Measurements from ENCODE around the gene OCA2.
"Not testable (repeated sequence)": the region's sequence is repeated elsewhere in the genome, so short reads cannot be mapped to it uniquely, and the experiment has no call there.

The OCA2 gene

DNA sequence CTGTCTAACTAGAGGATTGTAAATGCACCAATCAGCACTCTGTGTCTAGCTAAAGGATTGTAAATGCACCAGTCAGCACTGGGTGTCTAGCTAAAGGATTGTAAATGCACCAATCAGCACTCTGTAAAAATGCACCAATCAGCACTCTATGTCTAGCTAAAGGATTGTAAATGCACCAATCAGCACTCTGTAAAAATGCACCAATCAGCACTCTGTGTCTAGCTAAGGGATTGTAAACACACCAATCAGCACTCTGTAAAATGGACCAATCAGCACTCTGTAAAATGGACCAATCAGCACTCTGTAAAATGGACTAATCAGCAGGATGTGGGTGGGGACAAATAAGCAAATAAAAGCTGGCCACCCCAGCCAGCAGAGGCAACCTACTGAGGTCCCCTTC is 331.7 kb downstream of the OCA2 start:
- not testable (repeated sequence) for DNase-seq

DNA sequence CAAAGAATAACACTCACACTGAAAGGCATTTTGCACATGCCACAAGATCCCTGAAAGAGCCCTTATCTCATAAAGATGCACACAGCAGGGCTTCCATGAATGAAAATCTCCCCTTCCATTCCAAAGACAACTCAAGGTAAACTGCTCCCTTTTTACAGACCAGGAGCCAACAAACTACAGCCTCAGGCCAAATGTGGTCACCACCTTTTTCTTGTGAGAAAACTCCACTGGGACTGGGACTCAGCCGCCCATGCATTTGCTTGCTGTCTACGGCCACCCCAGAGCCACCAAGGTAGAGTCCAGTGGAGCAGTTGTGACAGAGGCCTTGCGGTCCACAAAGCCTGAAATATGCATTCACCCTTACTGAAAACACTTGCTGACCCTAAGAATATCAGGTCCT is 334.8 kb downstream of the OCA2 start:
- DNase-seq: no peak

DNA sequence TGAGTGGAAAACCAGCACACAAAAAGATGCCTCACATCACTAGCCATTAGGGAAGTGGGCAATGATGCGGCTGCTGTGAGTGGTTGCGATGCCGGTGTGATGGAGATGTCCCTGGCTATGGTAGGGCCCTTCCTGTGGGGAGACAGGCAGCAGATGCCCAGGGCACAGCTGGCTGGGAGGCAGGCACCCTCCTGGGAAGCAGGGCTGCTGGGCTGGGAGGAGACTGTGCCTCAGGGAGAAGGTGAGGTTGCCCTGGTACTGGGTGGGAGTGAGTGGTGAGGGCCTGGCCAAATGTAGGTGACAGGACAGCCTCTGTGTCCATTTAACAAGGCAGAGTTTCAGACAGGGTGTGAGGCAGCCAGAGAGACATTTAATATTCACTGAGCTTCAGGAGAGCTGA is 335.6 kb downstream of the OCA2 start:
- DNase-seq: no peak

DNA sequence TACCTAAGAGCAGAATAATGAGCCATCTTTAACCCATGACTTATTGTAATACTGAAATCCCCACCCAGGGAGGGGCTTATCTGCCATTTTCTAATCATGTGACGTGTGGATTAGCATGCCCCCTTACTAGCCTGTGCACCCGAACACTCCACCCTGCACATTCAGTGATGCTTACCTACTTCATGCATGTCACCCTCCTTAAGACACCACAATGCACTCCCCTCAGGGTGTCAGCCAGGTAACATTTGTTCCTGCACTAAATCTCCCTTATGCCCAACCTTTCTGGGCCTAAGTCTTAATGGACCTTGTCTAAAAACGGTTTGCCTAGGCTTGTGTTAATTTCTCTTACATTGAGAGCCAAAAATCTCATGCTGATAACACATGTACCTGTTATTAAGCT is 336.6 kb downstream of the OCA2 start:
- no peak for DNase-seq

DNA sequence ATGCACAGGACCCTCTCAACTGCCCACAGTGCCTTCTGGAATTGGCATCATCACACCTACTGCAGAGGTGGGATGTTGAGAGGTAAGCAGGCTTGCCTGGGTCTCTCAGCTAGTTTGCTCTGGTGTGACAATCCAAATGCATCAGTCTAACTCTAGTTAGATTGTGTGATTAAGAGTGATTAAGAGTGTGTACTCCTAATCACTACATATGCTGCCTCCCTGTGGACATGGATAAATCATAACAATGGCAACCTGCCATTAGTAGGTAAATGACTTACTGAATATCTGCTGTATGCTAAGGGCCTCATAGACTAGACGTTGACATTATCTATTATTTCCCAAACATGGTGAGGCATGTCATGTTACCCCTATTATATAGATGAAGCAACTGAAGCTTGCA is 342.1 kb downstream of the OCA2 start:
- DNase-seq: no peak

DNA sequence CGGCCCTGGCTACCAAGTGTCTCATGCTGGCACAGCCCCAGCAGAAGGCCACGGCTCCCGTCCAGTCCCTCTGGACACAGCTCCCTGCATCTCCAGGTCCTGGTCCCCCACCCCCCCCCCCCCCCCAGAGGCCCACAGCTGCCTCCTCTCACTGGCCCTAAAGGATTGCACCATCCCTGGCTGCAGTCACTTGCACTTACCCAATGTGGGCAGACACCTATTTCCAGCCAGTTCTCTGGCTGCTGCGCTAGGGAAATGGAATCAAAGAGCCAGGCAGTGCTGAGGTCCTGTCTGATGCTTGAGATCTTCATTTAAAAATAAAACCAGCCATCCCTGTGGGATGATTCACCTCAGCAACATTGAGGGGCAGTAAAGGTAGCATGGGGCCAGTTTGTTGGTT is 346.4 kb downstream of the OCA2 start:
- DNase-seq: no peak

DNA sequence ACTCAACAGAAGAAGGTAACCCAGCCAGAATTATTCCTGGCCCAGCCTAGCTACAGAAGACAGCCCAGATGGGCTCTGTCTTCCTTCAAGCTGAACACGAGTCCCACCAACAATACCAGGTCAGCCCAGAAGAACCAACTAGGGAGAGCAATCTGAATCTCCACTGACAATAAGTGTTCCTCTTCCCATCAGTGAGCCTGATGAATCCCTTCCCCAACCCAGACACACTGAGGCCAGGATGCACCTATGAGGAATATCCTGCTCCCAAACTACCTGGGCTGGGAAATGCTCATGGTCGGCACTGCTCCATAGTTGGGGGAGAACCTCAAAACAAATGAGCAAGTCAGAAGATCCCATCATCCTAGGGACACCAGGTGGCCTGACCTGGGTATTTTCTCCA is 351.1 kb downstream of the OCA2 start:
- DNase-seq: no peak

DNA sequence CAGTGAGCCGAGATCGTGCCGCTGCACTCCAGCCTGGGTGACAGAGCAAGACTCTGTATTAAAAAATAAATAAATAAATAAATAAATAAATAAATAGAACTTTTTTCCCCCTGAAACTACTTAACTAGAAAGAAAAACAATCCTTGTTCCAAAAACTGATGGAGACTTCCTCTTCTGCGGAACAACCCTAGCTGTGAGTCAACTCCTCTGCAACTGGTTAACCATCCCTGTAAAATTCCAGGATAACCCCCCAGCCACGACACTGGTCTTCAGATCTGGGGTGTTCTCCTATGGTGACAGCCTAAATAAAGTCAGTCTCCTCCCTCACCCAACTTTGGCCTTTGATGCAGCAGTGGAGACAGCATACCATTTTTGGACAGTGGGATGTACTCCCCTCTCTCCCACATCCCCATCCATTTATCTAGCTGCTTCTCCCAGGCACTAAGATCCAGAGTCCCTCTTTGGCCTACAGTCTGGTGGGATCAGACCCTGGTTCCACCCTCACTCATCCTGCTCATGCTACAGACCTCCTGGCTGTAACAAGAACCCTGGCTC is 352.6 kb downstream of the OCA2 start:
- DNase-seq: no peak

DNA sequence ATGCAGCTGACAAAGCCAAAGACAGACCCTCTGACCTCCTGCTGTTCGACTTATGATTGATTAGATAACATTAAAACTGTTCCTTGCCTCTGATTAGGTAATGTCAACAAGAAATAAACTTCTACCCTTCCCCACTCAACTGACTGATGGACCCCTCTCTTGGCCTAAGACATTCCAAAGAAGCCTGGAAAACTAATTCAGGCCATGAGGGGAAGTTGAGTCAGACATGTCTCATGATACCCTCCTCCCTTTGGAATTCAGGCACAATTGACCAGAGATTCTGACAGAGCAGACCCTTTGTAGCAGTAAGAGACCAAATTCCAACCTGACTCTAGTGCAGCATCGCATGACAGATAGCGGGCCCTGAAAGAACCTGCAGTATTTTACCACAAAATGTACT is 354.5 kb downstream of the OCA2 start:
- no peak for DNase-seq

DNA sequence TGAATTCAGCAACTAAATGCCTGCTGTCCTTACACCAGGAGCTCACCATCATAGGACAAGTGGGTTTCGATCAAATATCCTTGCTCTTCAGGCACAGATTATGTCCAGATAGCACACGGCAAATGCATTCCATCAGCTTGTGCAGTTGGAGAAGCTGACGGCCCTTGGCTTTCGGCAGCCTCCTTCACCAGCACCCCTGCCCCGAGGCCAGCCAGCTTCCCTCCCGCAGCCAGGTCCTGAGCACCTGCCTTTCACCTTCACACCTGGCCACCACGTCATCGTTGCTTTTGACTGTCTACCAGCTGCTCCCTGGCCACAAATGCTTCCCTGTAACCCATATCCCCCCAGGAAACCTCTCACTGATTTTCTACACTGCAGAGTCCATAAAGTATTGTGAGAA is 355.5 kb downstream of the OCA2 start:
- no peak for DNase-seq

DNA sequence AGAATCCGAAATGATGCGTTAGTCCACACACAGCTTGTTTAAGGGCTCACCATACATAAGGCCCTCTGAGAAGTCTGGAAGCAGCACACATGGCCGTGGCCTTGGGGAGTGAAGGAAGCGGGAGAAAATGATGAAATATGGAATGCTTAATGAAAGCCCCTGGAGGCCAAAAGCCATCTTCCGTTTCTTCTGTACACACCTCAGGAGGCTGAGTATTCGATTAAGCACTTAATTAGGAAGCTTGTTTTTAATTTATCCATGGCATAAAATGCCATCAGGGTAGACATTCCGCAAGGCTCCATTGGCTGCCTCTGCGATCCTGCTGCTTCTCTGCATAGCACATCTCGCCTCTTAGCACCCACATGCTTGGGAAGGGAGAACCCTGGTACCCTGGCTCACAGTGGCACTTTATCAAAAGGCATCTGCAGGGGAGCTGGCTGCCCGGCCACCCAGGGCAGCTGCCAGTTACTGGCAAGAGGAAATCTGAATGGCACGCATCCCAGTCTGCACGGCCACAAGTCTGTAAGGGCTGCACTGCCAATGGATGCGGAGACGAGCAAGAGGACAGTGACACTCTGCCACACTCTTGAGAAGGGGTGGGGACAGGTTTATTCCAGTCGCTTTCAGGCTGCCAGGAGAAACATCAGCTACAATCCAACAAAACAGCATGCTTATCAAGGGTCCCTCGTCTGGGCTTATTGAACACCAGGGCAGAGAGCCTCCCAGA is 356.2 kb downstream of the OCA2 start:
- DNase-seq: no peak

DNA sequence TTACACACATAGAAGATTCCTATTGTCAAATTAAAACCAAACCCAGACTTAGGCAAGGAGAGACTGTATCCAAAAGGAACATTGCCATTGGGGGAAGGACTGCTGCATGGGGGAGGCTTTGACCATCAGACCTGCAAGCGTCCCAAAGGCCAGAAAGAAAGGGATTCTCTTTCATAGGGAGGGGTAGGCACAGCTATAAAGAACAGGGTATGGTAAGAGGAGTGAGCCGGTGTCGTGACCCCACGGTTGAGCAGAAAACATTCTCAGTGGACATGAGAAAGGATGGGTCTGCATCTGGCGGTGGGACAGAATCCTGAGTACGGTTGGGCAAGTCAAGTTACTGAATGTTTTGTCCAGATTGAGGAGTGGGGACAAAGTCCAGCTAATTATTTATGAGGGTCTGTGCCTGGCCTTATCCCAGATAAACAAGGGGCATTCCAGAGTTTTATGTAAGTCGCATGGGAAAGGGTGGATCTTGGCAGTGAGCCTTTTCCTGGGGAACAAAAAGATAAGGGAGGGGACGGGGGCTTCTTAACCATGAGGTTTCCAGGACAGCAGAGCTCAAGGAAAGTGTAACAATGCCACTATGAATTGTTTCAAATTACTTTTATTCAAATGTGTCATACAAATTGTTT is 357.8 kb downstream of the OCA2 start:
- DNase-seq: no peak

DNA sequence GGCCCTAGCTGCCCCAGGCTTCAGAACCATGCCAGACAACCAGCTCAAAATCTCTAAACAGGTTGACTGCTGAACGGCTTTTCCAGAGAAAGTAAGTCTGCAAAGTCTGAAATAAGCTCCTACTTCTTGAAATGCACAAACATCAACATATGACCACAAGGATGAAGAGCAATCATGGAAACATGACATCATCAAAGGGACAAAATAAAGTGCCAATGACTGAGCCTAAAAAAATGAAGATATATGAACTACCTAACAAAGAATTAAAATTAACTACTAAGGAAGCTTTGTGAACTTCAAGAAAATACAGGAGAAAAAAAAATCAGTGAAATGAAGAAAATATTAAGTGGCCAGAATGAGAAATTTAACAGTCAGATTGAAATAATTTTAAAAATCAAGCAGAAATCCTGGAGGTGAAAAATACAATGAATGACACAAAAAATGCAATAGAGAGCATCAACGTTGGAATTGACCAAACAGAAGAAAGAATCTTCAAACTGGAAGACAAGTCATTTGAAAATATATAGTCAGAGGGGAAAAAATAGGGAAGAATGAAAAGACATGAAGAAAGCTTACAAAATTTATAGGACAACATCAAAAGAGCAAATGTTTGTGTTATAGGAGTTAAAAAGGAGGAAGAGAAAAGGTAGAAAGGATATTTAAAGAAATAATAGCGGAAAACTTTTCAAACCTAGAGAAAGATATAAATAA is 364.2 kb downstream of the OCA2 start:
- no peak for DNase-seq

DNA sequence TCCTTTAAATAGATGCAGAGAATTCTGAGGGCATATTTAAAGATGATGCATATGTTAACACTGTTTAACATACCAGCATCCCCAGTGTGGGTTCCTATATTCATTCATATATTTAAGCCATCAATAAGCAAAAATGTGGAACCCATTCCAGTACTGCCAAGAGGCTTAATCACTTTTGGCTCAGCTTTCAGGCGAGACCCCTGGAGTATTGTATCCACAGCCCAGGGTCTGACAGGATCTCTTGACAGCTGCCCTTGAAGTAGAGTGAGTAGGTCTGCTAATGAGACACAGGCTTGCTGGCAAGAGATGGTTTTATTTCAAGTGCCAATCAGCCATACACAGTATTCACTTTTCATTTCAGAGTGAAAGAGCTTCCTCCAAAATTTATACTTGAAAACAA is 367.3 kb downstream of the OCA2 start:
- no peak for DNase-seq

DNA sequence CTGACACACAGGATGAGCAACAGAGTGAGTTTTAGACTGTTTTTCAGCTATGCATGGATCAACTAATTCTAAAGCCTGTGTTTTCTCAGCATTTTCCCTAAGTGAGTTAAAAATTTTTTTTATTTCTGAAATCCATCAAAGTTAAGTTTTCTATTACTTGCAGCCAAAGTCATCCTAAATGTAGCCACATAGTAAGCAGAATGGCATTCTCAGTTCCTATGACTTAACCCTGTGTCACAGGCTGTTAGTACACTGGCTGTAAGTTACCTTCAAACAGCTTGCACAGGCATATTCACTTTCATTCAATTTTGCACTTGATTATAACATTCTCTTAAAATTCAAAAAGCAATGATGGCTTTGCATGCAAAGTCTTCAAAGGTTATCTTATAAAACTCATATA is 368.2 kb downstream of the OCA2 start:
- no peak for DNase-seq

DNA sequence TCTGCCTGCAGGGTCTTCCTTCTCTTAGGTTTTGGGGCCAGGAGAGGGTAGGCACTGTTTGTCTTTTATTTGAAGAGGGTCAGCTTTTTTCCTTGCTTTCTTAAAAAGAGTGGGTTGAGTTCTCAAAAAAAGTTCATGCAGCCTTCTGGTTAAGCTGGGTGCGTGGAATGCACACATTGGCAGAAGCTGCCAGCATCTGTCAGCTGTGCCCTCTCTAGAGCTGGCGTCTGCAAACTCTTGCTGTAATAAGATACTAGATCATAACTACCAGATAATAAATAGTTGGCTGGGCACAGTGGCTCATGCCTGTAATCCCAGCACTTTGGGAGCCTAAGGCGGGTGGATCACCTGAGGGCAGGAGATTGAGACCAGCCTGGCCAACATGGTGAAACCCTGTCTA is 373.4 kb downstream of the OCA2 start:
- DNase-seq: no peak

DNA sequence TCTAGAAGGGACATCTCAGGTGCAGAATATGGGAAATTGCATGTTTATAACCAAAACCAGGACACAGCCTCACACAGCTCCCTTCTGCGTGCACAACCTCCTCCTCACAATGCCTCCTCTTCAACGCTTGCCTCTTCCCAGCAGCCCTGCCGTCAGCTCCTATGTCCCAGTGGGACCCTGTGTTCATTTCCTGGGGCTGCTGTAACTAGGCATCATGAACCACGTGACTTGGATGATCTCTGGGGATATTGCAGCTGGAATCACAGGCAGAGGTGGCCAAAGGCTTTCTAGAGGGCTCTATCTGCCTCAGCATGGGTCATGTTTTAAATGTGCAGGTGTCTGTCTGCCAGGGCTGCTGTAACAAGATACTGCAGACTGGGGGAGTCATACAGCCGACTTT is 375.3 kb downstream of the OCA2 start:
- DNase-seq: no peak

DNA sequence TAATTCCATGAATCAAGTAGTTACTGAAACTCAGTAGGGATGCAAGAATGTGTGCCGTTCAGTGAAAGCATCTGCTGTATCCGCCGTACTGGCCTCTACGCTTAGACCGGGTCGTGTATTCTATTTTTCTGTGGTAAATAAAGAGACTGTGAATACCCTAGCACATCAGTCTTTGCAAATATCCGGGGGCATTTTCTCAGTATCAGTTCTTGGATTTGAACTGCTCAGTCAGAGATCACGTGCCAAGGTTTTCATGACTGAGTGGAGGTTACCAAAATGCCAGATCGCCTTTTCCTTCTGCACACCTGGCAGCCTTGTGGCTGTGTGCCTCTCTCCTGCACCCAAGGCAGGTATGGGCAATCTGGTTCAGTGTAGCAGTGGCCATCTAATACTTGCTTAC is 377.0 kb downstream of the OCA2 start:
- DNase-seq: no peak

DNA sequence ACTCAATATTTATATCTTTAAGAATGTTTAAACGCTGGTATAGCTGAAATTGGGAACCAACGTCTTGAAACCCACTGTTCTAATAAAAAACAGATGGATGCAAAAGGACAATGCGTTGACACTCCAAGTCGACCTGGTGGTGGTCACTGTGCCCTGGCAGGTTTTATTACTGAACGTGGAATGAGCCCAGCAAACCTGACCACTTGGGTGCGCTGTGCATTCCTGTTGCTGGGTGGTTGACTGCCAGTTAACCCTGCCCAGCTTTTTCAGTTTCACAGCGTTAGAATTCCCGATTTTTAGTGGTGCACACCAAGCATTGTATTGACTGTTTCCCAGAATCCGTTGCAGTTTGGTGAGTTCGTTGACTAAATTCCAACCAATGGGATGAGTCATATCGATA is 384.4 kb downstream of the OCA2 start:
- DNase-seq: no peak

DNA sequence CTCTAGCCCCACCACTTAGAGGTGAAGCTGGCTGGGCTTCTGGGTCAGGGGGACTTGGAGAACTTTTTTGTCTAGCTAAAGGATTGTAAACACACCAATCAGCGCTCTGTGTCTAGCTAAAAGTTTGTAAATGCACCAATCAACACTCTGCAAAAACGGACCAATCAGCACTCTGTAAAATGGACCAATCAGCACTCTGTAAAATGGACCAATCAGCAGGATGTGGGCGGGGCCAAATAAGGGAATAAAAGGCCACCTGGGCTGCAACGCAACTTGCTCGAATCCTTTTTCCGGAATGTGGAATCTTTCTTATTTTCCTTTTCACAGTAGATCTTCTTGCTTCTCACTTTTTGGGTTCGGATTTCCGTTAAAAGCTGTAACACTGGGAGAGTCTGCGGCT is 385.3 kb downstream of the OCA2 start:
- not testable (repeated sequence) for DNase-seq

DNA sequence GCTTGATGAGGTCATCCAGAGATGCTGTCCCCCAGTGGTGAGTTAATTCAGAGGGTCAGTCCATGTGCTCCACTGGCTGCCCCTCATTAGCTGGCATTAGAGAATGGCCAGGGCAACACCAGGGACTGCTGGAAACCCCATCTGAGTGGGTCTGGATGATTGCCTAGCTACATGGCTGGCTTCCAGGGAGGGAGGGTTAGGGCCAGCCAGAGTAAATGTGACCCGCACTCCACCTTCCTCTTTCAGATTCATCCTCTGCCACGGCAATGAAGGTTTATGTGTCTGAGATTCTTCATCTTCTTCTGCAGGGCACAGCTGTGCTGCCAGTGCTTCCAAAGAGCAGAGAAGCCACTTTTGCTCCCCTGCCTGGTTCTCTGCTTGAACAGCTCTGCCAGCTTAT is 391.9 kb downstream of the OCA2 start:
- no peak for DNase-seq

DNA sequence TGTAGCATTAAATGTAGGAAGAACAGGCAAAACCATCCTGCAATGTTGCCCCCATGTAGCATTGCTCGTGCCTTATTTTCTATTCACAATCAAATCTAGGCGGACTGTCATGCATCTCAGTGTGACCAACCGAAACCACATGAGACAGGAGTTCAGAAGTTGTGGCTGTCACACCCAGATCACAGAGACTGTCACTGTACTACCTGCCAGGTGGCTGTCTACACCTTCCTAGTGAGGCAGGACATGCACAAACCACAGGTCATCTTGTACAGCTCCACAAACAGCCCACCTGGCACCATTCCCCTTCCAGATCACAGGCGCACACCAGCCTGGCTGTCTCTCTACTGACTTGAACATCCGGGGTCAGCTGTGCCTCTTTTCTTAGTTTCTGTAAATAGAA is 392.8 kb downstream of the OCA2 start:
- DNase-seq: no peak

DNA sequence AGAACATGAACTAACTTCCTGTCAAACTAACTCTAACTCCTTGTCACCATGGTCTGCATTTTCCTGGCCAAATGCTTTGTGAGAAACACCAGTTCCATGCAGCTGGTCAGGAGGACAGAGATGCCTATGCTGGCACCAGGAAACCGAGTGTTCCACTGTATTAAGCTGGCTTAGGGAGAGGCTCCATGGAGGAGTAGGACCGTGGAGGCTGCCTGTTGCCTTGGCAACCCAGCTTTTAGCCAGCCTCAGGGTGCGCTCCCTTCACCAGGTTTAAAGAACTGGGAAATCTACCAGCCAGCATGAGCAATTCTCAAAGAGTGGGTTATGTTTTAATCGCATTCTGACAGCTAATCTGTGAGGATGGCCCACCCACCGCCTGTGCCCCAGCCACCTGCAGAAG is 394.1 kb downstream of the OCA2 start:
- DNase-seq: no peak
